ENCODE data around the gene ZNF785. TPM values are rescaled to one million over a fixed set of nuclear protein-coding genes. Genes with fewer than 3 reads are reported as not detected.

The ZNF785 gene
- total and polyA plus RNA-seq, 2 donors (not counting 3 experiments of a cell fraction or from before 2014, with no cell fraction given) = 7.8 to 21.9 TPM

GRCh38 chr16:30623536-30624283 lies 38.2 kb upstream of the ZNF785 start:
- no peak for FAIRE-seq
- TF ChIP-seq POLR2A (IDR thresholded peaks at IDR 0.05; ENCODE audit: low read depth, low read length) = no peak
- dilution Hi-C loops (cut with MboI; ENCODE audit: extremely low pct_ligation_motif_present, low sequenced_read_pairs) (no loop called here), intact Hi-C loops (cut with micrococcal nuclease) (no loop called here)
- Histone ChIP-seq H3K79me2 (ENCODE audit: control insufficient read depth, insufficient read depth, low read length) (no peaks in the 10 kb centered on the region), H3K27me3 (ENCODE audit: control insufficient read depth in 2 of 2, insufficient read depth in 2 of 2, low read length in 2 of 2) (peaks cover 12% of the 10 kb centered on the region in 2 experiments), H3K4me2 (ENCODE audit: insufficient read depth, low read length) (no peak overlapping the region), H3K4me3 (replicated peaks in 1 of 3; ENCODE audit: insufficient read depth in 1 of 3, low read depth in 1 of 3, low read length in 3 of 3) (no peak overlapping the region), H3K9me1 (replicated peaks; ENCODE audit: control insufficient read depth, extremely low read depth, insufficient read depth, low read length) (no peaks in the 10 kb centered on the region), H3K9ac (replicated peaks; ENCODE audit: extremely low read depth, insufficient read depth, low read length) (no peak overlapping the region), H3K36me3 (ENCODE audit: control insufficient read depth in 2 of 2, extremely low read depth in 1 of 2, insufficient read depth in 2 of 2, low read length in 2 of 2) (no peaks in the 10 kb centered on the region), H3K27ac (ENCODE audit: insufficient read depth, low read depth, low read length) (no peak overlapping the region), H3K4me1 (ENCODE audit: control insufficient read depth, extremely low read depth, insufficient read depth, low read length) (no peaks in the 10 kb centered on the region), H3K9me3 (replicated peaks; ENCODE audit: control insufficient read depth, insufficient read depth, low read length) (no peaks in the 10 kb centered on the region), H4K20me1 (replicated peaks; ENCODE audit: control insufficient read depth, extremely low read depth, insufficient read depth, low read length) (no peaks in the 10 kb centered on the region), H2AFZ (ENCODE audit: low read depth, low read length) (no peak overlapping the region)
- CTCF ChIA-PET = interaction anchor here (1.3 to 1.8 kb wide), 2 partner anchors 14 to 25 kb away, joined by 4 read pairs; no protein-coding TSS in a partner anchor
- POLR2A ChIA-PET = no interaction called here
- DNase-seq (ENCODE audit: low read depth, low spot score) = no peak
- no TSS peak for BruUV-seq (replicated peaks)

GRCh38 chr16:30622455-30623032 lies 37.0 kb upstream of the ZNF785 start:
- dilution Hi-C loops (cut with MboI; ENCODE audit: extremely low pct_ligation_motif_present, low sequenced_read_pairs) = no loop called here
- Histone ChIP-seq H3K9ac (replicated peaks; ENCODE audit: extremely low read depth, insufficient read depth, low read length) (no peak overlapping the region), H3K79me2 (ENCODE audit: control insufficient read depth, insufficient read depth, low read length) (no peaks in the 10 kb centered on the region), H3K9me1 (replicated peaks; ENCODE audit: control insufficient read depth, extremely low read depth, insufficient read depth, low read length) (no peaks in the 10 kb centered on the region), H3K4me2 (ENCODE audit: insufficient read depth, low read length) (no peak overlapping the region), H3K27ac (ENCODE audit: insufficient read depth, low read depth, low read length) (no peak overlapping the region), H3K27me3 (ENCODE audit: control insufficient read depth in 2 of 2, insufficient read depth in 2 of 2, low read length in 2 of 2) (peaks cover 12% of the 10 kb centered on the region in 2 experiments), H3K36me3 (ENCODE audit: control insufficient read depth in 2 of 2, extremely low read depth in 1 of 2, insufficient read depth in 2 of 2, low read length in 2 of 2) (no peaks in the 10 kb centered on the region), H3K9me3 (replicated peaks; ENCODE audit: control insufficient read depth, insufficient read depth, low read length) (no peaks in the 10 kb centered on the region), H2AFZ (ENCODE audit: low read depth, low read length) (no peak overlapping the region), H3K4me1 (ENCODE audit: control insufficient read depth, extremely low read depth, insufficient read depth, low read length) (no peaks in the 10 kb centered on the region), H3K4me3 (replicated peaks in 1 of 3; ENCODE audit: insufficient read depth in 1 of 3, low read depth in 1 of 3, low read length in 3 of 3) (no peak overlapping the region), H4K20me1 (replicated peaks; ENCODE audit: control insufficient read depth, extremely low read depth, insufficient read depth, low read length) (no peaks in the 10 kb centered on the region)
- TF ChIP-seq GATA2 (IDR thresholded peaks at IDR 0.05; ENCODE audit: insufficient read depth, insufficient read length, low read depth, low read length) = no peak
- no peak for TF ChIP-seq EZH2 (IDR thresholded peaks at IDR 0.05; ENCODE audit: borderline replicate concordance, low read depth, low read length, severe bottlenecking)
- TF ChIP-seq CTCF (IDR thresholded peaks at IDR 0.05; ENCODE audit: extremely low read depth in 1 of 2, insufficient read depth in 1 of 2, low read depth in 1 of 2, low read length in 2 of 2) = no peak
- no peak for TF ChIP-seq MAX (IDR thresholded peaks at IDR 0.05; ENCODE audit: insufficient read depth, insufficient read length)
- no peak for TF ChIP-seq POLR2A (IDR thresholded peaks at IDR 0.05; ENCODE audit: low read depth, low read length)
- no peak for TF ChIP-seq JUN (IDR thresholded peaks at IDR 0.05; ENCODE audit: borderline replicate concordance, insufficient read depth, insufficient read length, low read depth)
- TF ChIP-seq POLR2AphosphoS5 (IDR thresholded peaks at IDR 0.05; ENCODE audit: insufficient read depth, low read depth, low read length) = no peak
- no peak for TF ChIP-seq FOS (IDR thresholded peaks at IDR 0.05; ENCODE audit: borderline replicate concordance, insufficient read depth, low read length)
- TF ChIP-seq MYC (IDR thresholded peaks at IDR 0.05; ENCODE audit: low read depth, low read length) = no peak
- FAIRE-seq (no peak), DNase-seq (ENCODE audit: low read depth, low spot score) (no peak)
- ChIA-PET POLR2A (no interaction called here), CTCF (interaction anchor here (1.8 kb wide), 1 partner anchor 24 kb away, joined by 4 read pairs; no protein-coding TSS in a partner anchor)
- intact Hi-C loops (cut with micrococcal nuclease) = no loop called here
- BruUV-seq (replicated peaks) = no TSS peak
